ENCODE measurements around the gene PRDX1. TPM values are rescaled to one million over a fixed set of nuclear protein-coding genes. Genes with fewer than 3 reads are reported as not detected.

Gene PRDX1
- total and polyA plus RNA-seq, 2 of the 8 experiments (the other 6 are each of a cell fraction or from before 2014, with no cell fraction given), result 1,165 to 1,418 TPM

- Histone ChIP-seq H4K91ac (replicated peaks; ENCODE audit: insufficient read length, low read length) (no peak overlapping the region), H3K4me3 (ENCODE audit: extremely low read depth in 1 of 4, insufficient read depth in 2 of 4, low read depth in 3 of 4, low read length in 4 of 4) (no peak overlapping the region), H4K20me1 (replicated peaks in 1 of 2; ENCODE audit: control insufficient read depth in 1 of 2, insufficient read depth in 2 of 2, low read length in 2 of 2) (no peaks in the 10 kb centered on the region), H2BK15ac (ENCODE audit: low read length) (no peak overlapping the region), H3K9ac (replicated peaks in 1 of 4; ENCODE audit: extremely low read depth in 1 of 4, low read depth in 3 of 4, low read length in 3 of 4) (no peak overlapping the region), H3K27me3 (replicated peaks in 1 of 4; ENCODE audit: control insufficient read depth in 3 of 4, extremely low read depth in 1 of 4, insufficient read depth in 3 of 4, low read length in 3 of 4) (no peaks in the 10 kb centered on the region), H3K23me2 (ENCODE audit: low read depth, low read length) (no peaks in the 10 kb centered on the region), H2BK12ac (ENCODE audit: low read depth, low read length) (no peak overlapping the region), H3K4me1 (replicated peaks in 1 of 4; ENCODE audit: control insufficient read depth in 3 of 4, insufficient read depth in 4 of 4, low read length in 3 of 4) (no peaks in the 10 kb centered on the region), H2BK120ac (replicated peaks; ENCODE audit: low read depth, low read length) (no peak overlapping the region), H3K56ac (replicated peaks; ENCODE audit: insufficient read length, low read depth, low read length) (no peak overlapping the region), H3K79me1 (ENCODE audit: low read depth, low read length) (no peaks in the 10 kb centered on the region), H3K79me2 (ENCODE audit: control insufficient read depth in 1 of 2, insufficient read depth in 2 of 2, low read length in 2 of 2) (0 out of 4 replicates have a peak, but pooled peaks cover 0 to 2% of the 10 kb centered on the region in 2 experiments), H3K4ac (replicated peaks; ENCODE audit: insufficient read length, low read depth, low read length) (no peak overlapping the region), H3K4me2 (ENCODE audit: insufficient read depth in 1 of 2, low read depth in 2 of 2, low read length in 2 of 2) (no peak overlapping the region), H3K14ac (ENCODE audit: insufficient read length) (no peak overlapping the region), H3K18ac (ENCODE audit: extremely low read depth, low read length) (no peak overlapping the region), H4K8ac (ENCODE audit: extremely low read depth, insufficient read depth, low read length) (no peak overlapping the region), H2AFZ (ENCODE audit: low read length) (no peak overlapping the region), H3K36me3 (ENCODE audit: control insufficient read depth in 2 of 4, insufficient read depth in 4 of 4, low read length in 3 of 4) (no peaks in the 10 kb centered on the region), H2BK5ac (ENCODE audit: low read depth, low read length) (no peak overlapping the region), H2BK20ac (ENCODE audit: low read length) (no peak overlapping the region), H3K23ac (ENCODE audit: insufficient read length) (no peak overlapping the region), H4K5ac (ENCODE audit: insufficient read length, low read depth, low read length) (no peak overlapping the region), H3K27ac (ENCODE audit: low read depth, low read length) (no peak overlapping the region), H2AK5ac (ENCODE audit: low read depth, low read length) (no peak overlapping the region), H3K9me3 (ENCODE audit: insufficient read depth in 2 of 2, low read depth in 1 of 2, low read length in 1 of 2) (no peaks in the 10 kb centered on the region)
- ChIA-PET POLR2A (ENCODE audit: partially characterized antibody) (no interaction called here), CTCF (ENCODE audit: partially characterized antibody) (no interaction called here)
- FAIRE-seq (no peak), DNase-seq (ENCODE audit: low read depth in 1 of 2, low spot score in 2 of 2) (no peak)
- no peak for TF ChIP-seq CHD7 (IDR thresholded peaks at IDR 0.05; ENCODE audit: insufficient replicate concordance, low read length)
Measured at GRCh38 chr1:45465277-45465676, 56.4 kb downstream of the PRDX1 start.

All from H1 (cell line).